T1000 (cell line): ENCODE results near the gene GPS1.

Source experiments
- DNase-seq: peaks from one replicate; lab custom pipeline; 2025; ENCODE audit warnings: mixed read lengths; lab: John Stamatoyannopoulos, UW

GPS1 gene

DNA sequence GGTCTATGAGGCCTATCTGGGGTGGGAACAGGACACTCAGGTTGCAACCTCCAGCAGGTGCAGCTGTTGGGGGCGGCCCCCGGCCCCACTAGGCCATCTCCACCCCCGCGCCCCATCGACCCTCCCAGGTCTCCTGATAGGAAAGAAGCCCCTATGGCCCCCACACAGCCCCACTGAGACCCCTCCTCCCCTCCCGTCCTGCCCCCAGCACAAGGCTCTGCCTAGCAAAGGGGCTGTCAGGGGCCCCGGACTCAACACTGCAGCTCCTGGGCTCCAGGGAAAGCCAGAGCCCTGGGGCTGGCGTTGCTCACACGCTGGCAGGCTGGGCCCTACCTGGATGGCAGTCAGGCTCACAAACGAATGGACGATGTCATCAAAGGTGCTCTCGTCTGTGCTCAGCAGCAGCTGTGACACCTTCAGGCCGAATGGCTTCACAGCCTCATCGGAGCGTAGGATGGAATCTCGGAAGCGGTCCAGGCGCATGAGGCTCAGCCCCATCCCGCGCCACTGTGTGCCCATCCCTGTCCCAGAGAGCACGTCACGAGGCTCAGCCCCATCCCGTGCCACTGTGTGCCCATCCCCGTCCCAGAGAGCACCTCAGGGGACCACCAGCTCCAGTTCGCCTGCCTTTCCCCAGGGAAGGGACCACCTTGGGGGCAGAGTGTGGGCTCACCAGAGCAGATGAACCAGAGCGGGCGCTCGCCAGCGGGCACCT is 39.0 kb downstream of the GPS1 start:
- DNase-seq, result no peak

DNA sequence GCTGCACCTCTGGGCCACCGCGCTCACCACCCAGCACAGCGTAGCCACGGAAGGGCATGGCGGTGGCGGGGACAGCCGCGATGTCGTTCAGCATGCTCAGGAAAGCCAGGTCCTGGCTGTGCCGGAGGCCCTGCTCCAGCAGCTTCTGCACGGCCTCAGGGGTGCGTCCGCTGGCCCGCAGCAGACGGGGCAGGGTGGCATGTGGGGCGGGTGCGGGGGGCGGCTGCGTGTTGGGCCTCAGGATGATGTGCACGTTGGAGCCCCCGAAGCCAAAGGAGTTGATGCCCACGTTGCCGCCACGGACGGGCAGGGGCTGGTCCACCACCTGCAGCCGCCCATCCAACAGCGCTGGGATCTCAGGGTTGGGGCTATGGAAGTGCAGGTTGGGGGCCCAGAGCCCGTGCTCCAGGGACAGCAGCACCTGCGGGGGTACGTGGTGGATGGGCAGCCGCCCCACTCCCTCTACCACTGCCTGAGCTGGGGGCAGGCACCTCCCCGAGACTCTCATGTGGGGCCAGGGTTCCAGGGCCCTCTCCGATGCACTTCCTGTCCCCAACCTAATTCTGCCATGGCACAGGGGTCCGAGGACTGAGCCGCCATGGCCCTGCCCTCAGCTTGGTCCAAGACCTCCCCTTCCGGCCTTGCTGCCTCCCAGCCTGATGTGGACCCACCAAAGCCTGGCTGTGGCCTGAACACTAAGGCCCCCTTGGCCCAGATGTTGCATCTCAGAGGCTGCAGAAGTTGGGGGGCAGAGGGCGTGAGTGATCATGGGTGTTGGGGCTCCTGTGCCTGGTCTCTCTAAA is 39.8 kb downstream of the GPS1 start:
- no peak for DNase-seq

DNA sequence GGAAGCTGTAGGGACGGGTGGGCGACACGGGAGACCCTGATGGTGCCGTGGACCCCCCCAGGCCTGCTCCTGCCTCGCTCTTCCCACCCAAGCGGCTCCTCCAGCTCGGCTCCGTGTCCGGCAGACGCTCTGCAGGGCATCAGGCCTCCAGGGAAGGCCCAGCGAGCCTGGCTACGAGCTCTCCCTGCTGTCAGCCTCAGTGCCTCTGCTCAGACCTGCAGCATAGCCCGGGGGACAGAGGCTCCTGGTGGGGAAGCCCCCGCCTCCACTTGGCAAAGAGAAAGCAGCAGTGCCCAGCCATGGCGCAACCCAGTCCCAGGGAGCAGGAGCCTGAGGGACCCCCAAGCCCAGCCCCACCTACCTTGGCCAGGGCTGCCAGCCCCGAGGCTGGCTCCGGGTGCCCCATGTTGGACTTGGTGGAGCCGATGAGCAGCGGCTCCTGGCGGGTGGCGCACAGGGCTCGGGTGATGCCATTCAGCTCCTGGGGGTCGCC is 40.4 kb downstream of the GPS1 start:
- no peak for DNase-seq

DNA sequence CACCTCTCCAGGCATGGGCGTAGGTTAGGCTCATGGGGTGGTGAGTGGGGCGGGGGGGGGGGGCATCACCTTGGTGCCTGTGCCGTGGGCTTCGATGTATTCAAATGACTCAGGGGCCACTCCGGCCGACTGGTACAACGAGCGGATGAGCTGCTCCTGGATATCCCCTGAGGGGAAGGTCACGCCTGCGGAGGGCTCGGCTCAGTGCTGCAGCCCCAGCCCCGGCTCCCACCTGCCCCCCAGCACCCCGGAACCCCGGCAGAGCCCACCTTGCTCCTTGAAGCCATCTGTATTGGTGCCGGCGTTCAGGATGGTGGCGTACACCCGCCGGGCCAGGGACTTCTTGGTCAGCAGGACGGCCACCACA is 40.9 kb downstream of the GPS1 start:
- no peak for DNase-seq

DNA sequence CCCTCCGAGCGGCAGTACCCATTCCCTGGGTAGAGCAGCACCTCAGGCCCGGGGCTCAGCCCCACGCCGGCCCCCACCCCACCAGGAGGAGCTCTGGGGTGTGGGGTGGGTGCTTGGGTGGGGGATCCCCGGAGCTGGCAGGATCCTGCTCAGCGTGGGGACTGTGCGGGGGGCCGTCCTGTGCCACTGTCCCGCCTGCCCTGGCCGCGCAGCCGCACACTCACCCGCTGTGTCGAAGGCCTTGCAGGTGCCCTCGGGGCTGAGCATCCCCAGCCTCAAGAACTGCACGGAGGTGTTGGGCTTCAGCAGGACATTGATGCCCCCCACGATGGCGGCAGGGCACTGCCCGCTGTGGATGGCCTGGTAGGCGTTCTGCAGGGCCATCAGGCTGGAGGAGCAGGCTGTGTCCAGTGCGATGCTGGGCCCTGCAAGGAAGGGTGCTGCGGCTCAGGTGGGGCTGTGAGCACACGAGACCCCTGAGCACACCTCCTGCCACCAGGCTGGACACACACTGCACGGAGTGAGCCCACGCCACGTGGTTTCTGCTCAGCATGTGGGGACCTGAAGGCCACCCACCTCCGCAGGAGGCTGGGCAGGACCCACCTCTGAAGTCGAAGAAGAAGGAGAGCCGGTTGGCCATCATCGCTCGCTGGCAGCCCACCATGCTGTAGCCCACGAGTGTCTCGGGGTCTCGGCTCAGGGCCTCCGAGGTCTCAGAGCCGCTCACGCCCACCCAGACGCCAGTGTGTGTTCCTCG is 41.5 kb downstream of the GPS1 start:
- DNase-seq, result no peak

DNA sequence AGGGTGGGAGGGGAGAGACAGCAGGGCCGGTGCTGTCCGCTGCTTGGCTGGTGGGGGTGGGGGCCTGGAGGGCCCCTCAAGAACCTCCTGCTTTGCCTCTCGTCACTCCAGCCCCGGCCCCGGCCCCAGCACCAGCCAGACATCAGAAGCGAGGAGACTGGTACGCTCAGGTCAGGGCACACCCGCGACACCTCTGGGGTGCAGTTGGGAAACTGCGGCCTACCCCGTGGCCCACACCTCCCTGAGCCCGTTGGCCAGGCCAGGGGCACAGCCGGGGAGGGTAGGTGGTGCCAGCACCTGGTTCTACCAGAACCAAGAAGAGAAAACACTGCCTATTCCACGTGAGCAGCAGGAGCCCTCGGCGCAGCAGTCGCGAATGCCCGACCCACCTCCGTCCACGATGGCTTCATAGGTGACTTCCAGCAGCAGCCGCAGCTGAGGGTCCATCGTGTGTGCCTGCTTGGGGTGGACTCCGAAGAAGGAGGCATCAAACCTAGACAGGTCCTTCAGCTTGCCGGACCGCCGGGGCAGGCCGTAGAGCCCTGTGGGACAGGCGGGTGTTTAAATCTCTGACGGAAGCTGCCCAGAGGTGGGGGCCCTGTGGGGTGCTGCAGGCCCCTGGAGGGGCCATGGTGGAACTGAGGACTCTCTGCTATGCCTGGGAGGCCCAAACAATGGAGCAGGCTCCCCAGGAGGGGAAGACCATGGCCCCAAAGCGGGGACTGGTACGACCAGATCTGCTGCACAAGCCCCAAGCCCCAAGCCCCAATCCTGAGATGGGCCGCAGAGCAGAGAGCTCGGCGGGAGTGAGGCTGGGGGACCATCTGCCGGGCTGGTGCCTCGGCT is 43.5 kb downstream of the GPS1 start:
- DNase-seq, result no peak

DNA sequence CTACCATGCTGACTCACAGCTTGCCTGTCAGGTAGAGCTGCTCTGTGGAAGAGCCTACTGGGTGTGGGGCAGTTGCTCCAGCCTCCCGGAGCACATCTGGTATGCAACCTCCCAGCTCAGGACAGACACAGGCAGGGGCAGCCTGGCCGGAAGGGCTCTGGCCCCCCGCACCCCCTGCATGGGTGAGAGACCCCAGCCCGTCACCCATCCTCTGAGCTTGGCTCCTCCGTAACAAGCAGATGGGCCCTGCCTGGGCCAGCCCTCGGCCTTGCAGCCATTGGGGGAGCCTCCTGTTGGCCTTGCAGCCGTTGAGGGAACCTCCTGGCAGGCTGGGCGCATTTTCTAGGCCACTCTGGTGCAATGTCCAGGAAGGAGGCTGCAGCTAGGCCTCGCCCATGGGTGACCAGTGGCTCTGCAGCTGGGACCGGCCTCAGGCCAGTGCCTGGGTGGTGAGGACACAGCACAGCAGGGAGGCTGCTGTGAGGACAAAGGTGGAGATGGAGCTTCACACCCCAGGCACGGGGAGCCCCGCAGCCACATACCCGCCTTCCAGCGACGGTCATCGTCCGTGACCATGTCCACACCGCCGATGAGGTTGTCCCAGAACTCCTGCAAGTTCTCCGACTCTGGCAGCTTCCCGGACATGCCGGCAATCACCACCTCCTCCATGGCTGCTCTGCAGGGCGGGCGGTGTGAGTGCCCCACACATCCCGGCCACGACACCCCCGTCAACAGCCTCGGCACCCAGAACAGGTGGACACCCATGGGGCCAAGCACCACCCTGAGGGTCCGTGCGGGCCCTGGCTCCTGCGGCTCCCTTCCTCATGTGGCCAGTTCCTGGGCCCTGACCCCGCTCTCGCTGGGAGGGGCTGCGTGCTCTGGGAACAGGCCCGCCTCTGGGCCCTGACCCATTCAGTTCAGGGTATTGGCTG is 44.3 kb downstream of the GPS1 start:
- DNase-seq, result no peak

DNA sequence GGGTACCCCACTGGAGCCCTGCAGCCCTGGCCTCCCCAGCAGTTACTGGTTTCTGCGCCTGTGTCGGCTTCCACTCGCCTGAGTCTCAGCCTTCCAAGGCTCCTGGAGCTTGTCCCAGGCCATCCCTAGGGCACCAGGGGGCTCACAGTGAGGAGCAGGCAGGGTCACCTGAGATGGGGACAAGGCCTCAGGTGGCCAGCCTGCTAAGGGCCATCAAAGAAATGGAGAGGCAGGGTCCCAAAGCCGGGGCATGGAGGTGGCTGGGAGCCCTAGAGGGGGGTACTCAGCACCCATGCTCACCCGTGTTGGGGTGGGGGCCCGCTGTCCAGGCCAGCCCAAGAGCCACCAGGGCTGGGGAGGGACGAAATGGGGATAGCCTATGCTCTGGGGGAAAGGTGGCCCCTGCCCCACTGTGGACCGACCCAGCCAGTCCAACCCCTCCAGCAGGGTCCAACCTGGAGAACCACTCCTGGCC is 45.0 kb downstream of the GPS1 start:
- no peak for DNase-seq

DNA sequence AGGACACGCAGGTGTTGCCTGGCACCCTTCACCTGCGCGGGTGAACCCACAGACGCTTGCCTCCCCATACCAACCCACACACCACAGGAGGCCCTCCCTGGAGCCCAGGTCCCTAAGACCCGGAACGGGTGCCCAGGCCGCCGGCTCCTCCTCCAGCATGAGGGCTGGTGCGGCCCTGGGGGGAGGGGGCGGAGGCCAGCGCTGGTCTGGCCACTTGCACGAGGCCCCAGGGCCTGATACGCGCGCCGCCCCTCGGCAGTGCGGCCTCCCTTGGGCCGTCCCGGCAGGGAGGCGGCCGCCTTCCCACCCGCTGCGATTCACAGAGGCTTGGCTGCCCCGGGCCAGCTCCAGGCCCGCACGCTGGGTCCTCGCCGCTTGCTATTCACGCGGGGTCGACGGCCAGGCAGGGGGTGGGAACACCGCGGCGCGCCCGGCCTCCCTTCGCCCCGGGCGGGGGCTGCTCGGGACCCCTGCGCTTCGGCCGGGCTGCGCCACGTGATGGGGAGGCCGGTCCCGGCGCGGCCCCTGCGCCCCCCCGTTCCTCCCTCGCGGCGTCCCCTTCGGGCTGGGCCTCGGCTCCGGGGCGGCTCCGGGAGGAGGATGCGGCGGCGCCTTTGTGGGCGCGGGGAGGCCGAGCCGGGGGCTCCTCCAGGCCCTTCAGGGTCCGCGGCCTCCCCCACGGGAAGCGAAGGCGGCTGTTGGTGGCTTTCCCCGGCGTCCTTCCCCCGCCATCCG is 45.7 kb downstream of the GPS1 start:
- peak; percentile 38 for DNase-seq

DNA sequence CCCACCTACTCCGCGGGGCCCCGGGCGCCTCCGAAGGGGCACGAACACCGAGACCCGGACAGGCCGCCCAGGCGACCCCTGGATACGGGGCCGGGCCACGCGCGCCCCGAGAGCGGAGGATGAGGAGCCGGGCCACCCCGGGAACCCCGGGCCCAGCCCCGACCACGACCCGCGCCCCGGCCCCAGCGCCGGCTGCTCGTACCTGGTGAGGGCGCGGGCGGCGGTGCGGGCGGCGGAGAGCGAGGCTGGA is 46.1 kb downstream of the GPS1 start:
- DNase-seq, result no peak

DNA sequence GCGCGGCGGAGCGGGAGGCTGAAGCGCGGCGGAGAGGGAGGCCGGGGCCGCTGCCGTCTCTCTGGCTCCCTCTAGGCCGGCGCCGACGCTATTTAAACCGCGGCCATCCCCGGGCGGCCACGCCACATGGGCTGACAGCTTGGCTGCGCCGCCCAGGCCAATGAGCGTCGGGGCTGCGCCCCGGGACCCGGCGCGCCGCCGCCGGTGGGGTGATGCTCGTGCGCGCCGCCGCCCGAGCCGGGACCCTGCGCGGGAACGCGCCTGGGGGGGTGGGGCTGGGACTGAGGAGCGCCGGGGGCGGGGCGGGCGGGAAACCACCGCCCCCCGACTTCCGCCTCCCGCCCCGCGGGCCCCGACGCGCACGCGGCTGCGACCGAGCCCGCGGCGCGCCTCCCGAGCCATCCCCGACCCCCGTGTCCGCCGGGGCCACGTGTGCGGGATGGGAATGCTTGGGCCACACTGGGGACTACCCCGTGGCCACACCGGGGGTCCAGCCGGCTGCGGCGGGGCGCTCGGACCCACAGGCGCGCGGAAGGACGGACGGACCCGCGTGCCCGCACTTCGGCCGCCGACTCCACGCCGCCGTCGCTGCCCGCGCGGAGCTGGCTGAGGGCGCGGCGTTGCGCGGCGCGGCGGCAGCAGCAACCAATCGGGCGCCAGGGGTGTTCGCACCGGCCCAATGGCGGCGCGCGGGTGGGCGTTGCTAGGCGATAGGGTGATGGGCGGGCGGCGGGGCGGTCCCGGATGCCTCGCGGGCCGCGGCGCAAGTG is 46.7 kb downstream of the GPS1 start, which contains the start of gene FASN:
TSS of gene FASN (minus strand) at position 68 of the 770 bp plus-strand sequence. CDS start 1,791 bp downstream, outside the sequence.
- DNase-seq, result peak; percentile 94

DNA sequence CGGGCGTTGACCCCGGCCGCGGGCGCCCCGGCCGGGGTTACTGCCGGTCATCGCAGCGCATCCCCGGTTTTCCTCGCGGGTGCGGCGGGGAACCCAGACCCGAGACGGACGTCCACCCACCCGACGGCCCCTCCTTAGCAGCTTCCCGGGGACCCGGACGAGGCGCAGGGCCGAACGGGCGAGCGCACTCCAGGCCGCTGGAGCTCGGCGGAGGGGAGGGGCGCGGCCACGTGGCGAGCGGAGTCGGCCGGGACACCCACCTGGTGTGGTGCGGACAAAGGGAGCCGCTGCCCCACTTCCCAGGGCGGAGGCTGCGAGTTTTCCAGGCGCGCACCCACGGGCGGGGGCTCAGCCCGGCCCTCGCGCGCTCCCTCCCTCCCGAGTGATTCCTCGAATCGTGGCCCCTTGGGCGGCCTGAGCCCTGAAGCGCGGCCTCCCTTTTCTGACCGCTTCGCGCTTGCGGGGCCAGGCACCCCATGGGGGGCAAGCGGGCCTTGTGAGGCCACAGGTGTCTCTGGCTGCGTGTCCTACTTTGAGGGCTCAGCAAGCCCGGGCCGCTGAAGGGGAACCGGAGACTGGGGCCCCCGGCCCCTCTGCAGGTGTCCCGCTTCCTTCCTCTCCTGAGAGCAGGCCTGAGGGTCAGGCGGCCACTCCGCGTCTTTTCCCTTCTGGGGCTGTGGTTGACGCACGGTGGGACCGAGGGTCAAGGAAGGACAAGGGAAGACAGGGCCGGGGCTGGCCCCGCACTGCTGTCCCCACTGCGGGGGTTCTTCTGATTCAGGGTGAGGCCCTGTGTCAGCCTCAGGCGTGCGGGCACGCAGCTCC is 47.5 kb downstream of the GPS1 start:
- no peak for DNase-seq

DNA sequence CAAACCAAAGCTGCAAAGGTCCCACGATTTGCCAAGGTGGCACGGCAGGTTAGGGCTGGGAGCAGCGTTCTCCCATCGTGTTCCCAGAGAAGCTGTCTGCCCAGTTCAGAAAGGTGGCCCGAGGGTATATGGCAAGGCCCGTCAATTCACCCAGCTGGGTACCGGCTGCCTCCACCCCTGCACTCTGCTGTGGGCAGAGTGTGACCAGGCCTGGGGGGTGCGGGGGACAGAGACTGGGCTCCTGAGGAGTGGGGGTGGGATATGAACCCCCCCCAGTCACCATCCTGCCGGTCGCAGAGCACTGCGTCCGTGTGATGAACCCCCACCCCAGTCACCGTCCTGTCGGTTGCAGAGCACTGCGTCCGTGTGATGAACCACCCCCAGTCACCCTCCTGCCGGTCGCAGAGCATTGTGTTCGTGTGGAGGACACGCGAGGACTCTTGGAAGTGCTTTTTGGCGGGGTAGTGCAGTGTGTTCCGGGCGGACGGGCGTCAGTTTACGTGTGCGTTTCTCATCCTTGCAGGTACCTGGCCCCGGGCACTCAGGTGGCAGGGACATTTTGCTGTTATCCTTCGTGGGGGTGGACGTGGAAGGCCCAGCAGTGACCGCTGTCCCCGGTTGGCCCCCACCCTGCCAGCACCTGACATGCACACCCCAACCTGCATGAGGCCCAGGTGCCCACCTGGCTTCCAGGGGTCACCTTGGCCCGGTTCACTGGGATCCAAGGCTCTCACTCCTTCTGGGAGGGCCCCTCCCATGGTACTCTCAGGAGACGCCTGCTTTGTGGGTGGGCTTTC is 49.0 kb downstream of the GPS1 start:
- DNase-seq, result no peak

DNA sequence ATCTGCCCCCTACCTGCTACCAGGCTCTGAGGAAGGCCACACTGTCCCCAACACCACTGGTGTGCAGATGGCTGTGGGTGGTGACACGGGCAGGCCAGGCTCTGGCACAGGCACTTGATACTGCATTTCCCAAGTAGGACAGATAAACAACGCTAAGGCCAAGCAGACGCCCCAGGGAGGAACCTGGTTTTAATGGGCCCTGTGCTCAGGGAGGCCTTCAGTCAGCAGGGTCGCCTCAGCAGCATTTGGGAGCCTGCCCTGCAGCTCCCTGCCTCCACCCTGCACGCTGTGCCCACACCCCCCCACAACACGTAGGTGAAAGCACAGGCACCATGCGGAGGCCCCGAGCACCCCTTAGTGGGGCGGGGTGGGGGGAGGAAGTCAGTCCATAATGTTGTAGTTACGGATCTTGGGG is 49.6 kb downstream of the GPS1 start:
- DNase-seq, result no peak

DNA sequence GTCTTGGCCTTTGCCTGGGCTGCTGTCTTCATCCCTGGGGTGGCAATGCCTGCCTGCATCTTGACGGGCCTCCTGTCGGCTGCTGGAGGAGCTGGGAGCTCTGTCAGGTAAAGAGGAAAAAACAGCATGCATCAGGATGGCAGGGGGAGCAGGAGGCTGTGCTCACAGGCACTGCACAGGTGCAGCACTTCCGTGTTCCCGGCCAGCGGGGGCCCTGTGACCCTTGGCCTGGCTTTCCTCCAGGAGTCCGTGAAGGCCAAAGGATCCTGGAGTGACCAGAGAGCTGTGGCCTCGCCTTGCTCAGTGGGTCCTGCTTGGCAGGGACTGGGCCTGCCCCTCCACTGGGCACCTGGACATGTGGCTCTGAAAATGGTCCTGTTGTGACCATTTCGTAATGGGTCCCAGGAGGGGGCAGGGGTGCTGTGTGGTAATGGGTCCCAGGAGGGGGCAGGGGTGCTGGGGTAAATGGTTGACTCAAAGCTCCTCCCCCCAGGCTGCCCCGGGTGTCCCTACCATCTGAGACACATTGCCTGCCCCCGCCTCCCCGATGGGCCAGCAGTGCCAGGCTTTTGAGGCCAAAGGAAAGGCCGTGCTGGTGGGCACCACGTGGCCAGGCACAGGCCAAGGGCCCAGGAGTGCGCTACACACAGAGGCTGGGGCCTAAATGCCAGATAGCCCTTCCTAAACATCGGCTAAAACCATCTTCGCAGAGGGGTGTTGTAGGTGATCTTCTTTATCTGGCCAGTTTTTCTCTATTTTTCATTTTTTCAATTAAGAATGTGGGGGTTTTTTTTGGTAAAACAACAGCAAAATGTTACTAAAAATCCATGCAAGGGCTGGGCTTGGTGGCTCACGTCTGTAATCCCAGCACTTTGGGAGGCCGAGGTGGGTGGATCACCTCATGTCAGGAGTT is 50.3 kb downstream of the GPS1 start:
- no peak for DNase-seq
